DND-41 (cell line): Measurements from ENCODE around the gene LY86.

Experiments used
- ATAC-seq: fragments of 200-7000 bp; cut with Tn5 transposase; 3 replicates; pipeline ENCODE4 v1.9.1; 2021; ENCODE audit warnings: low read depth; ENCODE audit not compliant: insufficient read depth
- DNase-seq: peaks from one replicate; pipeline ENCODE4 v3.0.0-alpha.2; 2020
- H2AFZ ChIP-seq: 2 replicates; pipeline ENCODE4 v1.6.0; 2012; ENCODE audit warnings: low read depth, low read length
- H3K27ac ChIP-seq: 2 replicates; pipeline ENCODE4 v1.5.1; 2012; ENCODE audit warnings: low read length, inconsistent platforms
- H3K27me3 ChIP-seq: fragments of 200-600 bp; sonication (generic); 2 replicates; pipeline ENCODE4 v1.6.0; 2012; ENCODE audit warnings: low read length, mild to moderate bottlenecking, inconsistent platforms; ENCODE audit not compliant: insufficient read depth, poor library complexity
- H3K36me3 ChIP-seq: 2 replicates; pipeline ENCODE4 v1.5.1; 2012; ENCODE audit warnings: low read length, inconsistent platforms; ENCODE audit not compliant: insufficient read depth
- H3K4me1 ChIP-seq: 2 replicates; pipeline ENCODE4 v1.5.1; 2012; ENCODE audit warnings: mild to moderate bottlenecking, low read length; ENCODE audit not compliant: insufficient read depth
- H3K4me2 ChIP-seq: 2 replicates; pipeline ENCODE4 v1.6.0; 2012; ENCODE audit warnings: mild to moderate bottlenecking, moderate library complexity, low read length, inconsistent platforms; ENCODE audit not compliant: insufficient read depth
- H3K4me3 ChIP-seq, 2 experiments: fragments of 200-600 bp in 1 of 2; shearing (Covaris generic) in 1 of 2; 2 replicates each; pipeline ENCODE4 v1.5.1; 2012 to 2016; ENCODE audit warnings: inconsistent platforms in 2 of 2, low read length in 2 of 2, mild to moderate bottlenecking in 2 of 2, low read depth in 1 of 2, moderate library complexity in 1 of 2
- H3K79me2 ChIP-seq: 2 replicates; pipeline ENCODE4 v1.6.0; 2012; ENCODE audit warnings: low read length, inconsistent platforms; ENCODE audit not compliant: insufficient read depth
- H3K9ac ChIP-seq: 2 replicates; pipeline ENCODE4 v1.6.0; 2012; ENCODE audit warnings: low read depth, mild to moderate bottlenecking, inconsistent platforms, low read length, moderate library complexity
- H3K9me3 ChIP-seq: 2 replicates; pipeline ENCODE4 v1.5.1; 2012; ENCODE audit warnings: low read length, moderate library complexity, mild to moderate bottlenecking, inconsistent platforms; ENCODE audit not compliant: insufficient read depth, severe bottlenecking
- H4K20me1 ChIP-seq: 2 replicates; pipeline ENCODE4 v1.6.0; 2012; ENCODE audit warnings: low read length; ENCODE audit not compliant: insufficient read depth
- EZH2 ChIP-seq: IDR thresholded peaks from 3 replicates; pipeline ENCODE4 v1.6.1; 2012; ENCODE audit warnings: borderline replicate concordance, low read depth, mild to moderate bottlenecking, moderate library complexity, low read length, inconsistent platforms; ENCODE audit not compliant: severe bottlenecking
- TF ChIP-seq, protein P1 (sequence below): IDR thresholded peaks from 2 replicates; pipeline ENCODE4 v1.5.1; 2012; ENCODE audit warnings: borderline replicate concordance, low read length, moderate library complexity, mild to moderate bottlenecking; ENCODE audit not compliant: poor library complexity, severe bottlenecking; ENCODE audit errors: extremely low read depth

The LY86 gene

DNA sequence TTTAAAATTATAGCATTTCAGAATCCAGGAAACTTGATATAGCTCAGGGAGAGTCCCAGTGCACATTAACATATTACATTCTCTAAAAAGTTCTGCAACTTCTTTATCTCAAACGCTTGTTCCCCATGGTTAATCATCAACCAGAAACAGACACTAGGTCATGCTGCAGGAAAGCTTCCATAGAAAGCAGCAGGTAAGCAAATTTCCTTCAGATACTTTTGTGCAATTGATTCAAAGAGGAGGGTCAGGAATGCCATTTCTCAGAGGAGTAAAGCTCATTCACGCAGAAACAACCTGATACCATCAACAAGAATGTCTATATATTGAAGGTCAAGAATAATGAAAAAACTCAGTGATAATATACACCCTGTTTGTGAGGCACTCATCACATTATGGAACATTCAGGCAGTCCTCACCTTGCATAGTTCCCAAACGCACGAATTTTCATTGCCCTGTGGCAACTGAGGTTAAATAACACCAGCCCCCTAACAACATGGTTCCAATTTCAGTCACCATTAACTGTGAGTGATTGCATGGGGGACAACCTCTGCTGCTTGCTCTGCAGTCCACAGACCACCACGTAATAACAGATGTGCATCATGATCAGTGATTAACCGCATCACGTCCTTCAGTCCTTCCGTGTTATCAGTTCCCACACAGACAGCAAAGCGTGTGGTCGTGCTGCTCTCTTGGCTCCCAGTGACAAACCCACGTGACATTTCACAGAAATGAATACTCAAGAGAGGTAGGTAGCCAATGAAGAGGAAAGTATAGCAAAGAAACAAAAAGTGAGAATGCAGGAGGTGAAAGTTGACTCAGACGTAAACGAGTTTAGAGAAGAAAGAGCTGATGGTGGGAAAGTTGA lies 95.7 kb downstream of the LY86 start:
- DNase-seq = no peak
- H3K4me2 ChIP-seq = no peak overlapping the region
- peaks cover 8% of the 10 kb centered on the region for H3K4me1 ChIP-seq

DNA sequence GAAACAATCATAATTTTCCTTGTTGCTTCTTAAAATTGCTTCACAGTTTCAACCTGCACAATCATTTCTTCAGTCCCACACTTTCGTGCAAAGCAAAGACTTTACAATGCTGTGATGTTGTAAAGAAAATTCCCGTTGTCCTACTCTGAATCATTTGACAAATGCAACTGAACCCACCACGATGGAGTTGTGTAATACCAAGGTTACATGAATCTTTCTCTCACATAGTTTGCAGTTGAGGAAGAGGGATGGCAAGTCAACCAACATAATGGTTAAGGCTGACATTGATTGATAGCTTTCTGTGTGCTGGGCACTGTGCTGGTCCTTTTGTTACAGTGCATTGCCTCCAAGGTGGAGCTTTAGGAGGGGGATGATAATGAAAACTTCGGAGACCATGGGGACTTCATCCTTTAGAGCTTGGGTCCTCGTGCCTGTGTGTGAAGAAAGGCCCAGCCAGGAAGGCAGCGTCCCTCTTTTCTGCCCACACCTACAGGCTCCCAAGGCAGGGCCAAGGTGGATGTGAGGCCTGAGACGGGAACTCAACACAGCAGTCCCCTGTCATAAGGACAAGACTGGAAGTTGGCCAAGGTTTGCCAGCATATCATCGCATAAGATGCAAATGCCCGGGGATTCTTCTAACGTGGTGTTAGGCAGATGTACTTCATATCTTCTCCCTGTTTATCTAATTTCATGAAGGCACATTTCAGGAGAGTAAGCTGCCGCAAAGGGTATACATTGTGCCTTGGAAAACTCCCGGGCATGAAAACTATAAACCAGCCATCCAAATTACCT lies 96.9 kb downstream of the LY86 start:
- no peaks in the 10 kb centered on the region for H3K9me3 ChIP-seq
- no peak for DNase-seq
- TF ChIP-seq, protein P1, sequence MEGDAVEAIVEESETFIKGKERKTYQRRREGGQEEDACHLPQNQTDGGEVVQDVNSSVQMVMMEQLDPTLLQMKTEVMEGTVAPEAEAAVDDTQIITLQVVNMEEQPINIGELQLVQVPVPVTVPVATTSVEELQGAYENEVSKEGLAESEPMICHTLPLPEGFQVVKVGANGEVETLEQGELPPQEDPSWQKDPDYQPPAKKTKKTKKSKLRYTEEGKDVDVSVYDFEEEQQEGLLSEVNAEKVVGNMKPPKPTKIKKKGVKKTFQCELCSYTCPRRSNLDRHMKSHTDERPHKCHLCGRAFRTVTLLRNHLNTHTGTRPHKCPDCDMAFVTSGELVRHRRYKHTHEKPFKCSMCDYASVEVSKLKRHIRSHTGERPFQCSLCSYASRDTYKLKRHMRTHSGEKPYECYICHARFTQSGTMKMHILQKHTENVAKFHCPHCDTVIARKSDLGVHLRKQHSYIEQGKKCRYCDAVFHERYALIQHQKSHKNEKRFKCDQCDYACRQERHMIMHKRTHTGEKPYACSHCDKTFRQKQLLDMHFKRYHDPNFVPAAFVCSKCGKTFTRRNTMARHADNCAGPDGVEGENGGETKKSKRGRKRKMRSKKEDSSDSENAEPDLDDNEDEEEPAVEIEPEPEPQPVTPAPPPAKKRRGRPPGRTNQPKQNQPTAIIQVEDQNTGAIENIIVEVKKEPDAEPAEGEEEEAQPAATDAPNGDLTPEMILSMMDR = no peak
- no peak for TF ChIP-seq EZH2
- no peak overlapping the region for H3K27ac ChIP-seq
- no peak for ATAC-seq
- no peak overlapping the region for H3K9ac ChIP-seq
- H3K4me2 ChIP-seq = no peak overlapping the region
- peaks cover 7% of the 10 kb centered on the region for H3K4me1 ChIP-seq
- H3K36me3 ChIP-seq = no peaks in the 10 kb centered on the region
- H3K79me2 ChIP-seq = no peaks in the 10 kb centered on the region
- no peaks in the 10 kb centered on the region for H4K20me1 ChIP-seq
- H3K27me3 ChIP-seq = no peaks in the 10 kb centered on the region
- no peak overlapping the region for H3K4me3 ChIP-seq
- no peak overlapping the region for H2AFZ ChIP-seq

More for the DNA sequence above, 95.7 kb downstream of the LY86 start:
- Histone ChIP-seq H2AFZ (no peak overlapping the region), H4K20me1 (no peaks in the 10 kb centered on the region), H3K9me3 (no peaks in the 10 kb centered on the region), H3K36me3 (no peaks in the 10 kb centered on the region), H3K27ac (no peak overlapping the region), H3K27me3 (no peaks in the 10 kb centered on the region), H3K9ac (no peak overlapping the region), H3K79me2 (no peaks in the 10 kb centered on the region), H3K4me3 (no peak overlapping the region)
- no peak for ATAC-seq
- TF ChIP-seq EZH2 = no peak
- TF ChIP-seq, protein P1 = no peak

DNA sequence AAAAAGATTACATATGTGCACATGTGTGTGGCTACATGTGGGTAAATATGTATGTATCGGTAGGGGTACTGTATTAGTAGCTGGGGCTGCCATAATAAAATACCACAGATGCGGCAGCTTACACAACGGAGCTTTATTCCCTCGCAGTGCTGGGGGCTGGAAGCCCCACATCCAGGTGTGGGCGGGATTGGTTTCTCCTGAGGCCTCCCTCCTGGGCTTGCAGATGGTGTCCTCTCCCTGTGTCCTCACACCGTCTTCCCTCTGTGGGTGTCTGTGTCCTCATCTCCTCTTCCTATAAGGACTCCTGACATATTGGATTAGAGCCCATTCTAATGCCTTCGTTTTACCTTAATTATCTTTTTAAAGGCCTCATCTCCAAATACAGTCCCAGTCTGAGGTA lies 97.7 kb downstream of the LY86 start:
- TF ChIP-seq EZH2 = no peak
- TF ChIP-seq, protein P1 = no peak
- Histone ChIP-seq H3K27me3 (no peaks in the 10 kb centered on the region), H4K20me1 (no peaks in the 10 kb centered on the region), H3K27ac (no peak overlapping the region), H2AFZ (no peak overlapping the region), H3K4me3 (no peak overlapping the region), H3K4me2 (no peak overlapping the region), H3K4me1 (peaks cover 7% of the 10 kb centered on the region), H3K36me3 (0 out of 2 replicates have a peak, but pooled peaks cover under 1% of the 10 kb centered on the region), H3K9ac (no peak overlapping the region), H3K9me3 (peaks cover 1% of the 10 kb centered on the region), H3K79me2 (no peaks in the 10 kb centered on the region)
- ATAC-seq (no peak), DNase-seq (no peak)
